GM10266 (cell line): ENCODE measurements around the gene TESK2.
"Not testable (repeated sequence)": the region's sequence is repeated elsewhere in the genome, so short reads cannot be mapped to it uniquely, and the experiment has no call there.

ENCODE experiments used
- DNase-seq: peaks from one replicate; pipeline ENCODE4 v3.0.0; 2012; ENCODE audit errors: extremely low spot score
- CTCF ChIP-seq: IDR thresholded peaks from 2 replicates; pipeline ENCODE4 v1.5.1; 2012; ENCODE audit warnings: mild to moderate bottlenecking, low read depth; ENCODE audit not compliant: control insufficient read depth, insufficient read depth; ENCODE audit errors: missing control alignments

Gene TESK2

GRCh38 chr1:45477646-45478045, 13.3 kb downstream of the TESK2 start:
- no peak for TF ChIP-seq CTCF
- no peak for DNase-seq

DNA sequence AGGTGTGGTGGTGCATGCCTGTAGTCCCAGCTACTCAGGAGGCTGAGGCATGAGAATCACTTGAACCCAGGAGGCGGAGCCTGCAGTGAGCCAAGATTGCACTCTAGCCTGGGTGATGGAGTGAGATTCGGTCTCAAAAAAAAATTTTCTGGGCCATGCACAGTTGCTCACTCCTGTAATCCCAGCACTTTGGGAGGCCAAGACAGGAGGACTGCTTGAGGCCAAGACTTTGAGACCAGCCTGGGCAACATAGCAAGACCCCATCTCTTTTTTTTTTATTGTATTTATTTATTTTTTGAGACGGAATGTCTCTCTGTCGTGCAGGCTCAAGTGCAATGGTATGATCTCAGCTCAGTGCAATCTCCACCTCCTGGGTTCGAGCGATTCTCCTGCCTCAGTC, 16.8 kb downstream of the TESK2 start:
- DNase-seq: not testable (repeated sequence)

- DNase-seq: no peak
- TF ChIP-seq CTCF: no peak
Observed at GRCh38 chr1:45473302-45473701, 17.7 kb downstream of the TESK2 start.

GRCh38 chr1:45470306-45470798, 20.6 kb downstream of the TESK2 start:
- no peak for TF ChIP-seq CTCF
- no peak for DNase-seq

- not testable (repeated sequence) for DNase-seq
Observed at GRCh38 chr1:45467353-45467752, 23.6 kb downstream of the TESK2 start.

DNA sequence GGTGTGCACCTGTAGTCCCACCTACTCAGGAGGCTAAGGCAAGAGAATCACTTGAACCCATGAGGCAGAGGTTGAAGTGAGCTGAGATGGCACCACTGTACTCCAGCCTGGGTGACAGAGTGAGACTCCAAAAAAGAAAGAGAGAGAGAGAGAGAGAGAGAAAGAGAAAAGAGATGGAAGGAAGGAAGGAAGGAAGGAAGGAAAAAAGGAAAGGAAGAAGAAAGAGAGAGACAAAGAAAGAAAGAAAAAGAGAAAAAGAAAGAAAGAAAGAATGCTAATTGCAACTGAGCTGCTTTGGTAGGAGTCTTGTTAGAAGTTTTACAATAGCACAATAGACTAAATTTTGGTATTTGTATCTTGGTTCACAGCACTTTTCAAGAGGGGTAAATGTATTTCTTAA, 25.7 kb downstream of the TESK2 start:
- DNase-seq: no peak
- no peak for TF ChIP-seq CTCF

DNA sequence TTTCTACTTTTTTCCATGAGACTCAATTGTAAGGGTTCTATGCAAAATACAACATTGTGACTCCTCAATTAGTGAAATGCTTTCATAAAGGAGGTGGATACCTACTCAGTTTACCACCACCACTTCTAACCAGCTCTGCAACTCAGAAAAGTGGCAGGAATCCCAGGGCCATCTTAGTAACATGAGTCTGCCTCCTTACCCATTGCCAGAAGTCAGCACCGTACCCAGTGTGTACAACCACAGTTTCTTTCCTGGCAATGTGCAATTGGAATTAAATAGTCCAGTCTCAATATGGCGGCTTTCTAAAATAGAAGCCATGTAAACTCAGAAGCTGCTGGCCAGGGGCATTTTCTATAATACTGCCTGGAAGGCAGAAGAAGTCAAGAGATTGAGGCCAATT, 32.1 kb downstream of the TESK2 start:
- TF ChIP-seq CTCF: no peak
- DNase-seq: no peak

DNA sequence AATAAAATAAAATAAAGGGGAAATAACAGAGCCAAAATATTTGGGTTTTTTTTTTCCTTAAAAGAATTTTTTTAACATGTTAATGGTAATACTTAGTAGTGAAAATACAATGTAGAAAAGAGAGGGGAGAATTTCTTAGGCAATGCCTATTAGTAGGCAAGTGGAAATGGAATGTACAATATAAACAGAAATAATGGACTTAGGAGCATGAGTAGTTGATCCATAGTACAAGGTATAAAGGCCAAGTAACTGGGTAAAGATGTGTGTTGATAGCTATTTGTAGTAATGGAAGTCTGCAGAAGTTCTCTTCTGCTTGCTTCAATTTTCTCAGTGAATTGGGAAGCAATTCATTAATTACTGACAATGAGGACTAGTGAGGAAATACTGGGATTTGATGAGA, 34.4 kb downstream of the TESK2 start:
- no peak for DNase-seq
- no peak for TF ChIP-seq CTCF
